ENCODE measurements around the gene SOX30.
"Not testable (repeated sequence)": the region's sequence is repeated elsewhere in the genome, so short reads cannot be mapped to it uniquely, and the experiment has no call there.

SOX30 gene

GRCh38 chr5:157652377-157652692 lies at the start of gene SOX30:
TSS of gene SOX30 (minus strand) at chr5:157652438. CDS start at chr5:157652078, 360 bp downstream.
- no peak for DNase-seq

GRCh38 chr5:157698674-157699073 lies 46.4 kb upstream of the SOX30 start:
- DNase-seq = not testable (repeated sequence)

GRCh38 chr5:157696154-157696553 lies 43.9 kb upstream of the SOX30 start:
- DNase-seq = not testable (repeated sequence)

- not testable (repeated sequence) for DNase-seq
Measured at GRCh38 chr5:157693816-157694215, 41.6 kb upstream of the SOX30 start.

- DNase-seq = no peak
Measured at GRCh38 chr5:157690690-157691433, 38.6 kb upstream of the SOX30 start.

GRCh38 chr5:157689942-157690689 lies 37.9 kb upstream of the SOX30 start:
- peak; percentile 34 for DNase-seq

- no peak for DNase-seq
Measured at GRCh38 chr5:157687198-157687554, 34.9 kb upstream of the SOX30 start.

GRCh38 chr5:157686276-157687197 lies 34.3 kb upstream of the SOX30 start:
- not testable (repeated sequence) for DNase-seq

GRCh38 chr5:157682257-157682656 lies 30.0 kb upstream of the SOX30 start:
- DNase-seq = no peak

GRCh38 chr5:157681048-157681447 lies 28.8 kb upstream of the SOX30 start:
- DNase-seq = no peak

GRCh38 chr5:157680239-157680638 lies 28.0 kb upstream of the SOX30 start:
- no peak for DNase-seq

- DNase-seq = no peak
Measured at GRCh38 chr5:157679801-157680200, 27.6 kb upstream of the SOX30 start.

- DNase-seq = no peak
Measured at GRCh38 chr5:157677931-157678330, 25.7 kb upstream of the SOX30 start.

GRCh38 chr5:157674351-157674750 lies 22.1 kb upstream of the SOX30 start:
- not testable (repeated sequence) for DNase-seq

- DNase-seq = no peak
Measured at GRCh38 chr5:157672976-157673375, 20.7 kb upstream of the SOX30 start.

- no peak for DNase-seq
Measured at GRCh38 chr5:157671592-157672330, 19.5 kb upstream of the SOX30 start.

GRCh38 chr5:157670662-157671591 lies 18.7 kb upstream of the SOX30 start, which contains the start of gene C5orf52:
TSS of gene C5orf52 (plus strand) at chr5:157671533. CDS start at chr5:157671615, 82 bp downstream.
- peak; percentile 21 for DNase-seq

GRCh38 chr5:157669701-157670097 lies 17.5 kb upstream of the SOX30 start:
- DNase-seq = no peak

GRCh38 chr5:157668356-157668755 lies 16.1 kb upstream of the SOX30 start:
- DNase-seq = no peak

- no peak for DNase-seq
Measured at GRCh38 chr5:157665467-157666070, 13.3 kb upstream of the SOX30 start.

Measured in activated naive CD4-positive, alpha-beta T cell treated with anti-CD3 and anti-CD28 coated beads, Interleukin-2, amount 50 U/mL, for 16 hours (primary cell).